ENCODE results near the gene RUNX3. TPM values are rescaled to one million over a fixed set of nuclear protein-coding genes. Genes with fewer than 3 reads are reported as not detected.

RUNX3 gene
- total and polyA plus RNA-seq, 7 donors: 0.36 to 18.0 (median 1.2) TPM; not detected in 1

DNA sequence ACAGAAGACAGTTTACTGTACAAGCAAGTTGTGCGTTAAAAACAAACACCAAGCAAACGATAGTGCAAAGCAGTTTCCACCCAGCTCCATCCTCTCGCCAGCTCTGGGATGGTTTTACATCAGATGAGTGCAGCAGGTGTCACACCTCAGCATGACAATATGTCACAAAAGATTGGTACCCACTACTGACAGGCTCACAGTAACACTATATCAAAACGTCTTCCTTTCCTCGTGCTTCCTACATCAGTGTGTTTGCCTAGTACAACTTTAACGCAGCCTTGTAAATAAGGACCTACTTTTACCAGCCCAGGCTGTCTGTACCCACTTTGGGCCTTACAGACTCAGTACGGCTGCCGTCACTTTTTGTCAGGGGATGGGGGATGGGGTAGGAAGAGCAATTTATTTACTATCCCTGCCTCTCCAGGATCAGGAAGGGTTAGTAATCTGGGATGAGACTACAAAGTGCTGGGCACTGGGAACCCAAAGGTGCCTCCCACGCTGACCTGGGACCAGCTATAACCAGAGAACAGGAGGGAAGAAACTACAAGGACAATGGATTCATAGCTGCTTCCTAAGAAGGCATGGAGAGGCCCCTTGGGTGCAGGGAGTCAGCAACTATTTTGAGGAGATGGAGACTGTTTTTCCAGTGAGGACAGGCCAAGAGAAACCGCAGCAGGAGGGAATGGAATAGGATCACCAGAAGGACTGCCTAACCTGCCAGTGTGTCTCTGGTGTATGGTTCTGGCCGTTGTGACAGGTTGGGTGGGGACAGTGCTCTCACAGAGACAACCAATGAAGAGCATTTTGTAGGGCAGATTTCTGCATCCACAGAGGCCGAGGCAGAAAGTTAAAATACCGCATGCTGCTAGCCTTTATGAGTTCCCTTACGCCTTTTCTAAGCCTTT is 30.2 kb downstream of the RUNX3 start:
- no peak for DNase-seq
- Histone ChIP-seq H3K36me3 (no peaks in the 10 kb centered on the region), H3K27me3 (peaks cover 0 to 28% (median 0%) of the 10 kb centered on the region in 3 donors), H3K9me3 (no peaks in the 10 kb centered on the region), H3K4me3 (no peak overlapping the region), H3K4me1 (no peaks in the 10 kb centered on the region), H3K27ac (no peak overlapping the region)
- WGBS, 2 donors: 73 to 75% methylated on average over 14 of the region's 14 CpGs
- intact Hi-C loops (cut with DNase I): no loop called here
- TF ChIP-seq, protein P1, sequence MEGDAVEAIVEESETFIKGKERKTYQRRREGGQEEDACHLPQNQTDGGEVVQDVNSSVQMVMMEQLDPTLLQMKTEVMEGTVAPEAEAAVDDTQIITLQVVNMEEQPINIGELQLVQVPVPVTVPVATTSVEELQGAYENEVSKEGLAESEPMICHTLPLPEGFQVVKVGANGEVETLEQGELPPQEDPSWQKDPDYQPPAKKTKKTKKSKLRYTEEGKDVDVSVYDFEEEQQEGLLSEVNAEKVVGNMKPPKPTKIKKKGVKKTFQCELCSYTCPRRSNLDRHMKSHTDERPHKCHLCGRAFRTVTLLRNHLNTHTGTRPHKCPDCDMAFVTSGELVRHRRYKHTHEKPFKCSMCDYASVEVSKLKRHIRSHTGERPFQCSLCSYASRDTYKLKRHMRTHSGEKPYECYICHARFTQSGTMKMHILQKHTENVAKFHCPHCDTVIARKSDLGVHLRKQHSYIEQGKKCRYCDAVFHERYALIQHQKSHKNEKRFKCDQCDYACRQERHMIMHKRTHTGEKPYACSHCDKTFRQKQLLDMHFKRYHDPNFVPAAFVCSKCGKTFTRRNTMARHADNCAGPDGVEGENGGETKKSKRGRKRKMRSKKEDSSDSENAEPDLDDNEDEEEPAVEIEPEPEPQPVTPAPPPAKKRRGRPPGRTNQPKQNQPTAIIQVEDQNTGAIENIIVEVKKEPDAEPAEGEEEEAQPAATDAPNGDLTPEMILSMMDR (IDR thresholded peaks at IDR 0.05): no peak
- TF ChIP-seq POLR2AphosphoS5 (IDR thresholded peaks at IDR 0.05) (no peak), POLR2A (IDR thresholded peaks at IDR 0.05) (no peak), EP300 (IDR thresholded peaks at IDR 0.05) (no peak)

DNA sequence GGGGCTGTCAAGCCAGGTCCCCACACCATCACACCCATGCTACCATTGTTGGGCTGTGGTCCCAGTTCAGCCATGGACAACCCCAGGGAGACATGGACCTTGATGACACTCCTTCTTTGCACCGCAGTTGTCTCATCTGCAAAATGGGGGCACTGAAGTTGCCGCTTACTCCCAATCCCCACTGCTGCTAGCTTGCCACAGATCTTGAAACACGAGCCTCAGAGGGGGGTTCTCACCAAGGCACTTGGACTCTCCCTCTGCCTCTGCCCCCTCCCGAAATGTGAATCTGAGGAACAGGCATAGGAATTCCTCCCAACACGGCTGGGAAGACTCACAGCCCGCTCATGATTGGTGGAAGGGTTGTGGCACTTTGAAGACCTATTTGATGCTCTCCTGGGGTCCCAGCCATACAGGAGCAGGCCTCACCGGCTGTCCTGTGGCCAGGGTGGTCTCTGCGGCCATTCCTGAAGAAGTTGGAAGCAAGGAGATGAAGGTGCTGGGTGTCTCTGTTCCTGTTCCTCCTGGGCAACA is 31.1 kb downstream of the RUNX3 start:
- DNase-seq: peak; percentile 36
- H3K27ac ChIP-seq: no peak overlapping the region
- H3K9me3 ChIP-seq: no peaks in the 10 kb centered on the region
- peaks cover 0 to 28% (median 0%) of the 10 kb centered on the region in 3 donors for H3K27me3 ChIP-seq
- WGBS, 2 donors: 87 to 91% methylated on average over 8 of the region's 8 CpGs
- no peaks in the 10 kb centered on the region for H3K36me3 ChIP-seq
- no peaks in the 10 kb centered on the region for H3K4me1 ChIP-seq
- H3K4me3 ChIP-seq: no peak overlapping the region
- no peak for TF ChIP-seq POLR2AphosphoS5 (IDR thresholded peaks at IDR 0.05)
- TF ChIP-seq, protein P1 (IDR thresholded peaks at IDR 0.05): no peak
- no peak for TF ChIP-seq EP300 (IDR thresholded peaks at IDR 0.05)
- TF ChIP-seq POLR2A (IDR thresholded peaks at IDR 0.05): no peak
- intact Hi-C loops (cut with DNase I): no loop called here

DNA sequence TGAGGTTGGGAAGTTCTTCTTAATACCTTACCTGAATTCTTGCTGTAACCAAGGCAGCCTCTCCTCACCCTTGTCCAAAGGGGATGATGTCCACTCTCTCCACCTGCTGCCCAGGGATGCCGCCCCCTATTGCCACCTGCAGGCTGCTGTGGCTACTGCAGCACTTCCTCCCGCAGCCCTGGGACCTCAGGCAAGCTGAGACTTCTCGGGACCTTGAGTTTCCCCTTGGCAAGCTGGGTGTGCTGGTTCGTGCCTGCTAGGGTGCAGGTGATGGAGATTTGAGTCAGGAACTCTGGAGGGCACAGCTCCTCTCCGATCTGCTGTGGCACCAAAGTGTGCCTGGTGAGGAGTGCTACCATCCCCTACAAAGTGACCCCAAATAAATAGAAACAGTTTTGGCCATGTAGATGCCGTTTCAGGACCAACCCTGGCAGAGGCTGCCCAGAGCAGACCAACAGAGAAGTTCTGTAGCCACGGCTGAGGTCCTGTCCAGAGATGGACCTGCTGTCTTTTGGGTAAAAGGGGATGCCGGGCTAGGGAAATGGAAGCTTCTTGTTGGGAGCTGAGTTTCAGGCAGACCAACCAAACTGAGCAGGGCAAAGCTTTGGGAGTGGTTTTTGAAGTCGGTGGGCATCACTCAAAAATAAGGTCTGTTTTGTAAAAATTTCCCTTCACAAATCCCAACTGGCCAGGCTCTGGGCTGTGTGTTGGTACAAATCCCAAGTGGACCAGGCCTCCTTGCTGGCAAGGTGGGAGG is 31.7 kb downstream of the RUNX3 start:
- Histone ChIP-seq H3K4me3 (no peak overlapping the region), H3K4me1 (no peaks in the 10 kb centered on the region), H3K36me3 (no peaks in the 10 kb centered on the region), H3K9me3 (no peaks in the 10 kb centered on the region), H3K27ac (no peak overlapping the region), H3K27me3 (peaks cover 0 to 21% (median 0%) of the 10 kb centered on the region in 3 donors)
- DNase-seq: no peak
- WGBS, 2 donors: 33 to 42% methylated on average over 9 of the region's 9 CpGs
- intact Hi-C loops (cut with DNase I): no loop called here
- TF ChIP-seq, protein P1 (IDR thresholded peaks at IDR 0.05): peak in 3 of 4 experiments; percentile 33 to 55 (median 48)
- no peak for TF ChIP-seq EP300 (IDR thresholded peaks at IDR 0.05)

DNA sequence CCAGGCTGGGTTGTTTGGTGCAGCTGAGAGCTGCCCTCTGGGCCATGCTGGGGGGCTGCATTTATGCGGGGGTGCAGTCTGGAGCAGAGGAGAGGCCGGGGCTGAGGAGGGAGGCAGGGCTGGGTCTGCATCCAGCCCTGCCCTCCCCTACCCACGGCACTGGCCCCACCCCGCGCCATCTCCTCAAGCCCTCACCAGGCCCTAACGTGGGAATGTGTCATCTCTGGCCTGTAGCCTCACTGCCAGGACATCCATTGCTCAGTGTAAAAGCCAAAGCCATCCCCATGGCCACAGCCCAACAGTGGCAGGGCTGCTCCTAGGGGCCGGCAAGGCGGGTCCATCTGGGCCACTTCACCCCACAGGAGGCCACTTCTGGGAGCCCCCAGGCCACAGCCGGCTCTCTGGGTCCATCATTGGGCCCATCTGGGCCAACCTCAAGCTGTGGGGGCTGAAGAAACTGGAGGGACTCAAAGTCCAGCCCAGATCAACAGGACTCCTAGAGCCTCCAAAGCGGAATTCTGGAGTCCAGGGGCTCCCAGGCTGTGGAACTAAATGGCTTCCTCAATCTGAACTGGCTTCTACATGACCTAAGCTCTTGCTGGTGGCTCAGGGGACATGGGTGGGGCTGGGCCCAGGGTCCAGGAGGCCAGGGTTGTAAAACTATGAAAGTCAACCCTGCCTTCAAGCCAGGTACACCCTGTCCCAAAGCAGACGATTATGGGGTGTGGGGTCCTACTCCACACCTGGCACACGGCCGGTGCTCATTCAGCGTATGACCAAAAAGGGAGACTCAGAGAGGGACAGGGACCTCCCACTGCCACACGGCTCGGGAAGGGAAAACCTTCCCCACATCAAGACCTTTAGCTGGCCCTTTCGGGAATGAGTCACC is 32.6 kb downstream of the RUNX3 start:
- peaks cover 0 to 18% (median 0%) of the 10 kb centered on the region in 3 donors for H3K27me3 ChIP-seq
- TF ChIP-seq POLR2AphosphoS5 (IDR thresholded peaks at IDR 0.05) (no peak), POLR2A (IDR thresholded peaks at IDR 0.05) (no peak), EP300 (IDR thresholded peaks at IDR 0.05) (no peak)
- TF ChIP-seq, protein P1 (IDR thresholded peaks at IDR 0.05): no peak
- no peak overlapping the region for H3K27ac ChIP-seq
- WGBS, 2 donors: 54 to 78% methylated on average over 17 of the region's 17 CpGs
- H3K9me3 ChIP-seq: no peaks in the 10 kb centered on the region
- no peaks in the 10 kb centered on the region for H3K36me3 ChIP-seq
- intact Hi-C loops (cut with DNase I): no loop called here
- H3K4me3 ChIP-seq: no peak overlapping the region
- H3K4me1 ChIP-seq: no peaks in the 10 kb centered on the region
- DNase-seq: no peak

Measured in sigmoid colon (tissue), 7 donors.